Urinary bladder (tissue), 4 donors: ENCODE data around the gene PRDM2. TPM values are rescaled to one million over a fixed set of nuclear protein-coding genes. Genes with fewer than 3 reads are reported as not detected.

Source experiments
- DNase-seq: peaks from one replicate; pipeline ENCODE4 v3.0.0-alpha.2; 2015; ENCODE audit errors: extremely low spot score
- H3K27ac ChIP-seq: one replicate; pipeline ENCODE4 v1.5.1; 2013; ENCODE audit warnings: low read depth, mild to moderate bottlenecking, moderate library complexity
- H3K36me3 ChIP-seq: one replicate; pipeline ENCODE4 v1.6.1; 2013; ENCODE audit warnings: mild to moderate bottlenecking, moderate library complexity; ENCODE audit not compliant: insufficient read depth
- H3K4me1 ChIP-seq: one replicate; pipeline ENCODE4 v1.6.1; 2013; ENCODE audit warnings: mild to moderate bottlenecking, moderate library complexity; ENCODE audit not compliant: insufficient read depth
- H3K4me3 ChIP-seq: one replicate; pipeline ENCODE4 v1.5.1; 2013; ENCODE audit warnings: low read depth, low read length
- WGBS: extraction: QIAGEN DNeasy Blood & Tissue Kit; methylation state at CpG from one replicate; pipeline ENCODE4 v1.1.7; 2013; 5-methylcytosine and 5-hydroxymethylcytosine counted together
- polyA plus RNA-seq: library from polyadenylated mRNA; stranded (reverse); fragments of 200-250 nt; gene quantifications from one replicate; pipeline ENCODE4 v1.2.3, GENCODE V29; 2013
- total RNA-seq: library from RNA; depleted of rRNA; stranded (reverse); fragments of >200 nt; gene quantifications from one replicate; pipeline ENCODE4 v1.2.3, GENCODE V29; 2014
- donor health status: healthy with polysubstance abuse.
- donor health status: healthy.

Gene PRDM2
- total and polyA plus RNA-seq, 2 donors, result 31.3 to 34.2 TPM

DNA sequence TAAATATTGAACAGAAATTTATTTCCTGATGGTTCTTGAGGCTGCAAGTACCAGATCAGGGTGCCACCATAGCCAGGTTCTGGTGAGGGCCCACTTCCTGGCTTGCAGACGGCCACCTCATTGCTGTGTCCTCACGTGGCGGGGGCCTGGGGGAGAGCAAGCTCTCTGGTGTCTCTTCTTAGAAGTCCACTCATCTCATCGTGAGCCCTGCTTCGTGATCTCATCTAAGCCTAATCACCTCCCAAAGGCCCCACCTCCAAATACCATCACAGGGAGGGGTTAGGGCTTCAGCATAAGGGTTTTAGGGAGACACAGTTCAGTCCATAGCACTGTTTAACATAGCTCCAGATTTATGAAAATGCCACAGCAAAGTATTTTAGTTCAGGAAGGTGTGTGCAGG, 119.7 kb downstream of the PRDM2 start:
- Histone ChIP-seq H3K27ac (no peak overlapping the region), H3K36me3 (no peaks in the 10 kb centered on the region), H3K4me3 (no peak overlapping the region), H3K4me1 (no peaks in the 10 kb centered on the region)
- no peak for DNase-seq
- 68% methylated on average over 5 of the region's 5 CpGs for WGBS

DNA sequence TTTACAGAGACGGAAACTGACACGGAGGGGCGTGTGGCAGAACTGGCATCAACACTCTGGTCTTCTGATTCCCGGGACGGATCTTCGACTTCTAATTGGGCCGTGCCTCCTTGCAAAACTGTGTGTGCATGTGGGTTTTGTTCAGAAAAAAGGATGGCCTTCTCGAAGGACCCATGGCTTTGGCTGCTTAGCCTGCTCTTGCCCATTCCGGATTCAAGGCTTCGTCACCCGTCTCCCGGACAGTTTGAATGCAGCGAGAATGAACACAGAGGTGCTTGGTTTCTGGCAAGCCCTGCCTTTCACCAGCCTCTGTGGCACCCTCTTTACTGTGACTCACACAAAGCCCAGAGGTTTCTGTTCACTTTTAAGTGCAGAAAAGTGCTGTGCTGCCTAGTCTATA, 120.1 kb downstream of the PRDM2 start:
- no peak for DNase-seq
- Histone ChIP-seq H3K4me3 (no peak overlapping the region), H3K36me3 (no peaks in the 10 kb centered on the region), H3K27ac (no peak overlapping the region), H3K4me1 (no peaks in the 10 kb centered on the region)
- 85% methylated on average over 13 of the region's 13 CpGs for WGBS

DNA sequence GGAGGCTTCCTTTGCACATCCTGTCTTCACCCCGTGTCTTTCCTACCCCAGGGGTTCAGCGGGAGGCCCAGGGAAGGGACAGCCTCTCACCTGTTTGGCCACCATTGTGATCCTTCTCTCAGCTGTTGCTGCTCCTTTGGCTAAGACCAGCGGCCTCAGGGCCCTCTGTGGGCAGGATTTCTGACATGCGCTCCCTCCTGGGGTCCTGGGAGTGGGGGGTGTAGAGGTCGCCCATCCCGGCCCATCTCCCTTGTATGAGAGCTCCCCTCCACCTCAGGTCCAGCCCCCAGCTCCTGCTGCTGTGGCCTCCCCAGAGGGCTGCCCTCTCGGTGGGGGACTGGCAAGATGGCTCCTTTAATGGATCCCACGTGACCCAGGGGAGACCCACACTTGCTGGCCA, 120.5 kb downstream of the PRDM2 start:
- no peak overlapping the region for H3K4me3 ChIP-seq
- no peaks in the 10 kb centered on the region for H3K36me3 ChIP-seq
- no peak for DNase-seq
- no peak overlapping the region for H3K27ac ChIP-seq
- WGBS, result 88% methylated on average over 8 of the region's 8 CpGs
- no peaks in the 10 kb centered on the region for H3K4me1 ChIP-seq

DNA sequence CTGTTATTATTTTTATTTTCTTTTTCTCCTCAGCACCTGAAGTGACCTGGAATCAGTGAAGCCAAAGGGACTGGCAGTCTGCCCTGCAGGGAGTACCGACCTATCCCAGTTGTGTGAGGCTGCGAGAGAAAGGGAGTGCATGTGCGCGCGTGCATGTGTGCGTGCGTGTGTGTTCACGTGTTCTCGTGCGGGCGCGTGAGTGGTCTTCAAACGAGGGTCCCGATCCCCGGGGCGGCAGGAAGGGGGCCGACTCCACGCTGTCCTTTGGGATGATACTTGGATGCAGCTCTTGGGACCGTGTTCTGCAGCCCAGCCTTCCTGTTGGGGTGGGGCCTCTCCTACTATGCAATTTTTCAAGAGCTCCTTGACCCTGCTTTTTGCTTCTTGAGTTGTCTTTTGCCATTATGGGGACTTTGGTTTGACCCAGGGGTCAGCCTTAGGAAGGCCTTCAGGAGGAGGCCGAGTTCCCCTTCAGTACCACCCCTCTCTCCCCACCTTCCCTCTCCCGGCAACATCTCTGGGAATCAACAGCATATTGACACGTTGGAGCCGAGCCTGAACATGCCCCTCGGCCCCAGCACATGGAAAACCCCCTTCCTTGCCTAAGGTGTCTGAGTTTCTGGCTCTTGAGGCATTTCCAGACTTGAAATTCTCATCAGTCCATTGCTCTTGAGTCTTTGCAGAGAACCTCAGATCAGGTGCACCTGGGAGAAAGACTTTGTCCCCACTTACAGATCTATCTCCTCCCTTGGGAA, 123.3 kb downstream of the PRDM2 start:
- Histone ChIP-seq H3K27ac (no peak overlapping the region), H3K36me3 (no peaks in the 10 kb centered on the region), H3K4me1 (no peaks in the 10 kb centered on the region), H3K4me3 (no peak overlapping the region)
- 95% methylated on average over 24 of the region's 24 CpGs for WGBS
- DNase-seq, result no peak

DNA sequence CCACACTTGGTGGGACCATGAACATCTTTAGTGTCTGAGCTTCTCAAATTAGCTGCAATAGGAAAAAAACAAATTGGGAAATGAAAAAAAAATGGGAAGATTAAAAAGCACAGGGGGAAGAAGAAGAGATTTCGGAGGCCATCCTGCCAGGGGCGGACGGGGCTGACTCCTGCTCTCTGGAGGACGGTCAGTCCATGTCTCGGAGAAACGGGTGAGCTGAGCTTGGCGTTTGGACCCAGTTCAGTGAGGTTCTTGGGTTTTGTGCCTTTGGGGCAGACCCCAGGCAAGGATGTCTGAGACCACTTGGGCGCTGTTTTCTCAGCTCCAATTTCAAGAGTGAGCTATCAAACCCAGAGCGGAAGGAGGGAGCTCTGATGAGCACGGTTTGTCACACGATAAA, 123.9 kb downstream of the PRDM2 start:
- WGBS, result 84% methylated on average over 11 of the region's 11 CpGs
- H3K4me3 ChIP-seq, result no peak overlapping the region
- no peak for DNase-seq
- no peak overlapping the region for H3K27ac ChIP-seq
- H3K4me1 ChIP-seq, result no peaks in the 10 kb centered on the region
- H3K36me3 ChIP-seq, result no peaks in the 10 kb centered on the region

DNA sequence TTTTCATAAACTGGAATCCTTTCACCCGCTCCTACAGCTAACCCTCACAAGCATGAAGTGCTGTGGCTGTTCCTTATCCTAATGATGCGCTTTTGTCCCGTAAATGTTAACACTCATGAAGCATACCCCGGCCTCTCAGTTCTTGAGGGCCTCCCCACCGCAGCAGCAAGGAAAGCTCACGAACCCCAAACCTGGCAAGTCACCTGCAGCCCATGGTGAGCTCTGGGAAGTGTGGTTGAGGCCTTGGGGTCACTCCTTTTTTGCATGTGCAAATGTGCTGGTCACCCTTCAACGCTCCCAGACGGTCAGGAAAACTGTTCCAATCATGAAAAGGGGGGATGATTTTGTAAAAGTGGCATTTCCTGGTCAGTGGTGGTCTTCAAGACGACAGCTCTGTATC, 124.6 kb downstream of the PRDM2 start:
- Histone ChIP-seq H3K27ac (no peak overlapping the region), H3K36me3 (no peaks in the 10 kb centered on the region), H3K4me3 (no peak overlapping the region), H3K4me1 (no peaks in the 10 kb centered on the region)
- WGBS, result 90% methylated on average over 9 of the region's 9 CpGs
- DNase-seq, result no peak

DNA sequence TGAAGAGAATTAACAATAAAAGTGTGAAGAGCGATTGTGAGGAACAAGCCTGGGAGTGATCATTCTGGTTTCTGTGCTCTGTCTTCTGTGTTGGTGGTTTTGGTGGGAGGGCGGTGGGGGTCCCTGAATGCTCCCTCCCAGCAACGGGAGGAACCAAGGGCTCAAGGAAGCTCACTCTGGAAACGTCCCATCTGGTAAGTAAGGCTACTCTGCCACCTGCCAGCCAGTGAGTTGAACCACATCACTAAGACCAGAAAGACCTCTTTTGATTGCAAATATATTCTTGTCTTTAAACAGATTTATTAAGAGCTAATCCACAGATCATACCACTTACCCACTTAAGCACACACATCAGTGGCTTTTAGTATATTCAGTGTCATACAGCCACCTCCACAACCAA, 125.0 kb downstream of the PRDM2 start:
- H3K4me3 ChIP-seq, result no peak overlapping the region
- H3K36me3 ChIP-seq, result no peaks in the 10 kb centered on the region
- H3K4me1 ChIP-seq, result no peaks in the 10 kb centered on the region
- DNase-seq, result no peak
- no peak overlapping the region for H3K27ac ChIP-seq
- 73% methylated on average over 4 of the region's 4 CpGs for WGBS

DNA sequence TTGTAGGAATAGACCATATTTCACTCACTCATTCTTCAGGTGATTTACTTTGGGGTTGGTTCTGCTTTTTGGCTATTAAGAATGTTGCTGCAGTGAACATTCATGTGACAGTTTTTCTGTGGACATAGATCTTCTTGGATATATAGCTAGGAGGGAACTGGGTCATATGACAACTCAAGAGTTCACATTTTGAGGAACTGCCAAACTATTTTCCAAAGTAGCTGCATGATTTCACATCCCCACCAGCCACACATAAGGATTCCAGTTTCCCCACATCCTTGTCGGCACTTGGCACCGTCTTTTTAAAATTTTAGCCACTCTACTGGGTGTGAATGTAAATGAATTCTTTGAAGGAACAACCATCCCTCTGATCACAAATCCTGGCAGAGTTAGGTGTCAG, 126.0 kb downstream of the PRDM2 start:
- H3K36me3 ChIP-seq, result no peaks in the 10 kb centered on the region
- no peak overlapping the region for H3K27ac ChIP-seq
- no peak overlapping the region for H3K4me3 ChIP-seq
- DNase-seq, result no peak
- 94% methylated on average over 2 of the region's 2 CpGs for WGBS
- no peaks in the 10 kb centered on the region for H3K4me1 ChIP-seq

DNA sequence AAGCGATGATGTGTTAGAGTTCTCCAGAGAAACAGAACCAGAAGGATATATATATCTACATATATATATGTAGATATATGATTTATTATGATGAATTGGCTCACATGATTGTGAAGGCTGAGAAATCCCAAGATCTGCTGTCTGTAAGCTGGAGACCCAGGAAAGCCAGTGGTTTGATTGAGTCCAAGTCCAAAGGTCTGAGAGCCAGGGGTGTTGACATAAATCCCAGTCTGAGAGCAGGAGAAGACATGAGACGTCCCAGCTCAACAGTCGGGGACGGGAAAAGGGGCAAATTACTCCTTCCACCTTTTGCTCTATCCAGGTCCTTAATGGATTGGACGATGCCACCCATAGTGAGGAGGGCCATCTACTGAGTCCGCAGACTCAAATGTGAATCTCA, 126.6 kb downstream of the PRDM2 start:
- DNase-seq, result no peak
- Histone ChIP-seq H3K4me1 (no peaks in the 10 kb centered on the region), H3K36me3 (no peaks in the 10 kb centered on the region), H3K27ac (no peak overlapping the region), H3K4me3 (no peak overlapping the region)
- 82% methylated on average over 6 of the region's 6 CpGs for WGBS

DNA sequence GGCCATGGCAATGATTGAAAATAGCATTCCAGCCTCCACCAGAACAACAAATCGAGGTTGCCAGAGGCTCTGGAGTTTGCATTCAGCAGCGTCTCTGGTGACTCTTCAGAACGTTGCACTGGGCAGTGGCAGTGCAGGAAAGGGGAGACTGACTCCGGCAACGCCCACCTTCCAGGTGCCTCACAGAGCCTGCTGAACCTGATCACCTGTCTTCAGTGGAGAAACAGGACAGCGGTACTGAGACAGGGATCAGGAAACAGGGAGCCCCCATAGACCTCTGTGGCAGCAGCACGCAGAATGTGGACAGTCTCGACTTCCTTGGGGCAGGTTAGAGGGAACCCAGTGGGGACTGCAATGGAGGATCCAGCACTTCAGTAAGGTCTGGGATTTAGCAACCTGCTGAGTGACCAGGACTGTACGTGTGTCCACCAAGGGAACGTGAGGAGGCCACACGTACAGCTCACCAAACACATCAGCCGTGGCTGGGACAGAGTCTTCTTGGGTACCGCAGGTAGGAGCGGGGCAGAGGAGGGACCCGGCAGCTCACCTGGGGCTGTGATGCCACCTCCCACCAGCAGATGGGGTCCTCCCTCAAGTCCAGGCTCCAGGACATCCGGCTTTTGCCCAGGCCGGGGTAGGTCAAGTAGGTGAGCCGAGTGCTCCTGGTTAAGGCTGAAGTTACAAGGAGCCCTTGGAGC, 128.6 kb downstream of the PRDM2 start:
- no peak for DNase-seq
- Histone ChIP-seq H3K36me3 (no peaks in the 10 kb centered on the region), H3K4me3 (no peak overlapping the region), H3K27ac (no peak overlapping the region), H3K4me1 (no peaks in the 10 kb centered on the region)
- WGBS, result 46% methylated on average over 18 of the region's 18 CpGs

DNA sequence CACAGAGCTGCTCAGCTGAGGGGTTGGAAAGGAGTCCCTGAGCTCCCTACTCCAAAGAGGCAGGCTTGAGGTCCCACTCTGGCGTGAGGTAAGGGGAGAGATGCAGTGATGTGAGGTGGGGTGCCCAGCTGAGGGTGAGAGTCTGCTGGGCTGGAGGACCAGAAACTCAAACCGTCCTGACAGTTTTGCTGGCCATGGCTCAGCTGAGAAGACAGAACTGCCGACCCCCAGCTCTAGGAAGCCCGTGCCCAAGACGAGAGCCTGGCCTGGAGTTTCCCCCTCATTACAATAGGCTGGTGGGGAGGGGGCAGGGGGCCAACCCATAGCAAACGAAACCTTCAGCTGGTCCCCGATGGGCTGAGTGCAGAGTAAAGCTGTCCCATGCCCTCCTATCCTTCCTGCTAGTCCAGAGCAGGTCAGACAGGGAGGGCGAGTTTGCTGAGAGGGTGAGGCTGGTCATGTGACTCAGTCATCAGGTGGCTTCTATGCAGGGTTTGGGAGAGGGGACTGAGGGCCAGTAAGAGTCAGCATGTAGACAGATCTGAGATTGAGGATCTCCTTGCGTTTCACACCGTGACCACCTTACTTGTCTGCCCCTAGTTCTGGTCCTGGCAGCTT, 129.3 kb downstream of the PRDM2 start:
- DNase-seq, result no peak
- H3K36me3 ChIP-seq, result no peaks in the 10 kb centered on the region
- H3K4me1 ChIP-seq, result no peaks in the 10 kb centered on the region
- no peak overlapping the region for H3K4me3 ChIP-seq
- no peak overlapping the region for H3K27ac ChIP-seq
- 68% methylated on average over 10 of the region's 10 CpGs for WGBS

DNA sequence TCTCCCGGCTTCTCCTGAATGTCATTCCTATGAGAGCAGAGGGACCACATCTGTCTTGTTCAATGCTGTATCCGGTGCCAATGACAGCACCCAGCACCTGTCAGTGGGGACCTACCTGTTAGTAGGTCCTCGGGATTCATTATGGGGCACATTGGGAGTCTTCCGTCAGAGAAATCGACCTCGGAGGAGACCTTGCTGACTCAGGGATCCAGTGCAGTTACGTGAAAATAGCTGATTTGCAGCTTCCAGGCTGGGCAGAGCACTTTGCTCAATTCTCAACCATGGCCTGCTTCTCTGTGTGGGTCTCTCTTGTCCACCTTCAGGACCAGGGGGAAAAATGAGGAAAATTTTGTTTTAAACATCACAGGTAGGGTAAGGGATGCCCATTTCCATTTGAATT, 130.2 kb downstream of the PRDM2 start:
- 81% methylated on average over 7 of the region's 7 CpGs for WGBS
- no peak overlapping the region for H3K4me3 ChIP-seq
- no peaks in the 10 kb centered on the region for H3K36me3 ChIP-seq

DNA sequence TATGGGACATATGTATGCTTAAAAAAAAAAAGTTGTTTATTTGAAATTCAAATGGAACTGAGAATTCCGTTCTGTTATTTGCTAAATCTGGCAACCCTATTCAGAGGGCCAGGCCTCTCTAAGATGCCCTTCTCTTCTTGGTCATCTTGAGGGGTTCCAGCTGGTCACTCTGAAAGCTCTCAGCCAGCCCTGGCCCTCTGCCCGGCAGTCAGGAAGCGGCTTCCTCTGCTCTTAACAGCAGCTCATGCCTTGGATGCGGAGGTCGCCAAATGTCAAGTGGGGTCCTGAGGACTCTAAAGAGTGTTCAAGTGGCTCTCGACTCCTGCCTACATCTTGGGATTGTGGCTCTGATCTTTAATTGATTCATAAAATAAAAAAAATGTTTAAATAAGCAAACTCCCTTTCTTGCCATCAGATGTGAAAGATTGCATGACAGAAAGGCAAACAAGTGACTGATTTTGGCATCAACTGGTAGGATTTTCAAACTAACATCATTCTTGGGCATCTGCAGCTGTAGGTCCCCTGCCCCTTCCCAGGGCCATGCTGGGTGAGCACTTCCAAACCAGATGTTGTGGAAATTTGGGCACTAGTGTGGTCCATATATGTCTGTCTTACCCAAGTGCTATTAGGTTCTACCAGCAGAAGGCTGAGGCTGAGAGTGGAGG, 130.8 kb downstream of the PRDM2 start:
- WGBS, result 25% methylated on average over 6 of the region's 6 CpGs
- no peaks in the 10 kb centered on the region for H3K36me3 ChIP-seq
- no peak overlapping the region for H3K27ac ChIP-seq
- H3K4me1 ChIP-seq, result no peaks in the 10 kb centered on the region
- DNase-seq, result no peak
- no peak overlapping the region for H3K4me3 ChIP-seq

More for the DNA sequence above, 130.2 kb downstream of the PRDM2 start:
- no peak for DNase-seq
- H3K27ac ChIP-seq, result no peak overlapping the region
- no peaks in the 10 kb centered on the region for H3K4me1 ChIP-seq

DNA sequence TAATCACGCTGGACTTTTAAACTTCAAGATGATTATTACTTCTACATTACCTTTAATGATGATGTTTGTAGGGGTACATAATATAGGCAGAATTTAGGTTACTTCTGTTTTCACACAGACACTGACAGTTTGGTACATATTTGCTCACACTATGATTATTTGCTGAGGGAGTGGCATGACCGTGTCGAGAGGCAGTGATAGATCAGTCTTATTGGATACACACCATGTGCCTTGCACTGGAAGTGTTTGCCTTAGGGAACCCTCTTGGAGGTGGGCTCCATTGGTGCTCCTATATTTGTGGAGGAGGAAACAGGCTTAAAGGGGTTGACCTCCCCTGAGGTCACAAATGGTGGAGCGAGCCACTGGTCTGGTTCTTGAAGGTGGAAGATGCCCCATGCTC, 132.1 kb downstream of the PRDM2 start:
- H3K4me1 ChIP-seq, result no peaks in the 10 kb centered on the region
- no peak for DNase-seq
- no peaks in the 10 kb centered on the region for H3K36me3 ChIP-seq
- no peak overlapping the region for H3K4me3 ChIP-seq
- no peak overlapping the region for H3K27ac ChIP-seq
- WGBS, result 76% methylated on average over 4 of the region's 4 CpGs
